Transverse colon (tissue), 4 donors: ENCODE results near the gene UBE3A. TPM values are rescaled to one million over a fixed set of nuclear protein-coding genes. Genes with fewer than 3 reads are reported as not detected.

Experiments used
- DNase-seq: peaks from one replicate; pipeline ENCODE4 v3.0.0-alpha.2; 2019
- H3K27ac ChIP-seq, 4 donors: fragments of 200-600 bp; sonication (generic); 2 replicates each; pipeline ENCODE4 v1.5.1; 2016 to 2018; ENCODE audit warnings: inconsistent platforms in 4 of 4
- H3K27me3 ChIP-seq: fragments of 200-600 bp; sonication (generic); 2 replicates; pipeline ENCODE4 v1.5.1; 2017; ENCODE audit warnings: inconsistent platforms
- H3K36me3 ChIP-seq, 4 donors: fragments of 200-600 bp; sonication (generic); 2 replicates each; pipeline ENCODE4 v1.5.1; 2017 to 2019; ENCODE audit warnings: inconsistent platforms in 4 of 4
- H3K4me1 ChIP-seq, 4 donors: fragments of 200-600 bp; sonication (generic); 2 replicates each; pipeline ENCODE4 v1.5.1; 2017 to 2020; ENCODE audit warnings: inconsistent platforms in 4 of 4
- H3K4me3 ChIP-seq, 4 donors: fragments of 200-600 bp; sonication (generic); 1 replicate in 1 of 4; 2 replicates in 3 of 4; pipeline versions ENCODE4 v1.5.1 to v1.6.1; 2017 to 2019; ENCODE audit warnings: inconsistent platforms in 4 of 4
- H3K9me3 ChIP-seq, 2 donors: fragments of 200-600 bp; sonication (generic); 2 replicates each; pipeline ENCODE4 v1.5.1; 2017 to 2019; ENCODE audit warnings: inconsistent platforms in 2 of 2
- CTCF ChIP-seq, 5 experiments: fragments of 200-600 bp in 3 of 5; fragments of 450-650 bp in 2 of 5; sonication (generic) in 3 of 5; IDR thresholded peaks; 1 replicate in 2 of 5; 2 replicates in 3 of 5; pipeline ENCODE4 v1.5.1; 2016 to 2017; ENCODE audit warnings: antibody characterized with exemption in 5 of 5, inconsistent platforms in 3 of 5, mild to moderate bottlenecking in 2 of 5, moderate library complexity in 1 of 5
- EP300 ChIP-seq: sonication (generic); formaldehyde crosslinking; IDR thresholded peaks from one replicate; pipeline ENCODE4 v1.6.1; 2017; ENCODE audit warnings: antibody characterized with exemption, low read depth
- POLR2A ChIP-seq: fragments of 450-650 bp; IDR thresholded peaks from one replicate; pipeline ENCODE4 v1.6.1; 2016; ENCODE audit warnings: antibody characterized with exemption, mild to moderate bottlenecking, moderate library complexity
- POLR2AphosphoS5 ChIP-seq, 3 donors: sonication (generic); formaldehyde crosslinking; IDR thresholded peaks; one replicate each; pipeline ENCODE4 v1.6.1; 2016; ENCODE audit warnings: antibody characterized with exemption in 3 of 3
- WGBS, 2 donors: methylation state at CpG; one replicate each; pipeline ENCODE4 v1.1.5; 2018; ENCODE audit warnings: low coverage in 1 of 2; 5-methylcytosine and 5-hydroxymethylcytosine counted together
- in situ Hi-C, 4 donors: fragments of 200-750 bp; cut with MboI; loops; one replicate each; pipeline versions ENCODE4 v1.15.0 to v1.15.1; 2017; ENCODE audit warnings: low sequenced_read_pairs in 3 of 4, low pct_ligation_motif_present in 1 of 4, low pct_unique_long_range_greater_than_20kb in 1 of 4
- intact Hi-C: fragments of 100-400 bp; cut with DNase I; formaldehyde crosslinking; loops from one replicate; pipeline ENCODE4 v1.15.1; 2023; ENCODE audit warnings: low total_unique reads
- total RNA-seq, 4 donors: library from RNA; depleted of rRNA; stranded (reverse); fragments of >200 nt; gene quantifications; one replicate each; pipeline ENCODE4 v1.1.0, GENCODE V29; 2016

Gene UBE3A
- total RNA-seq, 4 donors from 2014 or later, result 52.1 to 92.1 (median 76.5) TPM

- H3K36me3 ChIP-seq, result no peaks in the 10 kb centered on the region
- intact Hi-C loops, result loop anchor here (10.0 kb wide), 1 partner anchor 93 kb away; no protein-coding TSS in a partner anchor
- TF ChIP-seq POLR2AphosphoS5 (IDR thresholded peaks at IDR 0.05), result peak in 1 of 3 donors; percentile 7
- TF ChIP-seq CTCF (IDR thresholded peaks at IDR 0.05), result peak in 3 of 5 experiments; percentile 30 to 39 (median 35)
- no peak for TF ChIP-seq EP300
- no peak for TF ChIP-seq POLR2A
- 1% methylated on average over 48 of the region's 67 CpGs; no CpG with 5 or more reads in 1 of the 2 donors for WGBS, 2 donors
- H3K4me3 ChIP-seq, result peak overlapping the region; percentile 84 to 100 (median 96)
- DNase-seq, result peak; percentile 58
- in situ Hi-C loops, result loop anchor here in 1 of 4 donors (25.0 kb wide), 2 partner anchors 476 to 649 kb away; partner anchors contain the start of genes SNRPN and SNURF
- no peaks in the 10 kb centered on the region for H3K27me3 ChIP-seq
- peak overlapping the region; percentile 98 to 100 (median 99) for H3K27ac ChIP-seq
- no peaks in the 10 kb centered on the region for H3K9me3 ChIP-seq
- peaks cover 23 to 47% (median 39%) of the 10 kb centered on the region in 4 donors for H3K4me1 ChIP-seq
Observed at GRCh38 chr15:25437777-25438600, 835 bp downstream of the UBE3A start.

GRCh38 chr15:25436707-25437106 lies 2.1 kb downstream of the UBE3A start:
- in situ Hi-C loops, result loop anchor here in 1 of 4 donors (25.0 kb wide), 2 partner anchors 474 to 651 kb away; partner anchors contain the start of genes SNRPN and SNURF
- Histone ChIP-seq H3K27ac (no peak overlapping the region), H3K36me3 (no peaks in the 10 kb centered on the region), H3K9me3 (no peaks in the 10 kb centered on the region), H3K27me3 (no peaks in the 10 kb centered on the region), H3K4me3 (peak overlapping the region in 1 of 4 donors; percentile 100), H3K4me1 (peaks cover 30 to 60% (median 50%) of the 10 kb centered on the region in 4 donors)
- no peak for DNase-seq
- no peak for TF ChIP-seq POLR2AphosphoS5 (IDR thresholded peaks at IDR 0.05)
- TF ChIP-seq POLR2A, result no peak
- TF ChIP-seq EP300, result no peak
- TF ChIP-seq CTCF (IDR thresholded peaks at IDR 0.05), result no peak
- intact Hi-C loops, result loop anchor here (10.0 kb wide), 1 partner anchor 92 kb away; no protein-coding TSS in a partner anchor

DNA sequence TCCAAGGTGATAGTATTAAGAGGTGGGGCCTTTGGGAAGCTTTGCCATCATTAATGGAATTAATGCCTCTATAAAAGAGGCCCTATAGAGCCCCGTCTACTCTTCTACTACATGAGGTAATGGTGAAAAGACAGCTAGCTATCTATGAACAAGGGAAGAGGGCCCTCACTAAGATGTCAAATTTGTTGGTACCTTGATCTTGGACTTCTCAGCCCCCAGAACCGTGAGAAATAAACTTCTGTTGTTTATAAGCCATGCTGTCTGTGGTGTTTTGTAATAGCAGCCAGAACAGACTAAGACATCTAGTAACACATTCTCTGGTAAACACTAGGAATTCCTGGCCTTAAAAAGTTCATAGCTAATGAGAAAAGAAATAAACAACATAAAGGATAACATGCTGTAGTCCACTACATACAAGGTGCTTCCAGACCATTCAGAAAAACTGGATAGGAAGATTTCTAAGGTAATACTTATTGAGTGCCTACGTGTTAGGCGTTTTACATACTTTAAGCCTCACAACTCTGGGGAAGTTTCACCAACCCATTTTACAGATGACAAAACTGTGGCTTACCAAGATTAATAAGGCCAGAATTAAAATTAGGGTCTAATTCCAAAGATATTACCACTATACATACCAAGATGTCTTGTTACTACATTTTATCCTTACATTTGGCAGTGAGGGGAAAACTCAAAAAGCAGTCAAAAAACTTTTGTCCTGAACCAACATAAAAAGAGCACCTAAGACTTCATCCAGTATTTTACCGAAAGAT lies 3.2 kb downstream of the UBE3A start:
- Histone ChIP-seq H3K36me3 (no peaks in the 10 kb centered on the region), H3K27ac (no peak overlapping the region), H3K9me3 (no peaks in the 10 kb centered on the region), H3K4me1 (peaks cover 33 to 69% (median 58%) of the 10 kb centered on the region in 4 donors), H3K4me3 (no peak overlapping the region), H3K27me3 (no peaks in the 10 kb centered on the region)
- DNase-seq, result no peak
- TF ChIP-seq CTCF (IDR thresholded peaks at IDR 0.05) (no peak), POLR2AphosphoS5 (IDR thresholded peaks at IDR 0.05) (no peak), EP300 (no peak), POLR2A (no peak)
- 82 to 87% methylated on average over 5 of the region's 5 CpGs for WGBS, 2 donors
- in situ Hi-C loops (loop anchor here in 1 of 4 donors (25.0 kb wide), 2 partner anchors 473 to 652 kb away; partner anchors contain the start of genes SNRPN and SNURF), intact Hi-C loops (loop anchor here (10.0 kb wide), 1 partner anchor 91 kb away; no protein-coding TSS in a partner anchor)
